Liver (tissue), 9 donors: ENCODE results near the gene KRTAP19-3. TPM values are rescaled to one million over a fixed set of nuclear protein-coding genes. Genes with fewer than 3 reads are reported as not detected.
"Not testable (repeated sequence)": the region's sequence is repeated elsewhere in the genome, so short reads cannot be mapped to it uniquely, and the experiment has no call there.

Experiments
- DNase-seq: peaks from one replicate; pipeline ENCODE4 v3.0.0-alpha.2; 2017; ENCODE audit warnings: low spot score
- H3K27ac ChIP-seq, 2 donors: one replicate each; pipeline ENCODE4 v1.7.0; 2013; ENCODE audit warnings: inconsistent platforms in 2 of 2, low read length in 2 of 2, control low read depth in 1 of 2, low read depth in 1 of 2, mild to moderate bottlenecking in 1 of 2
- H3K27me3 ChIP-seq, 4 donors: one replicate each; pipeline versions ENCODE4 v1.6.1 to v1.7.0; 2013; ENCODE audit warnings: low read length in 3 of 4, inconsistent platforms in 1 of 4, mild to moderate bottlenecking in 1 of 4, moderate library complexity in 1 of 4; ENCODE audit not compliant: control insufficient read depth in 4 of 4, insufficient read depth in 4 of 4
- H3K36me3 ChIP-seq, 4 donors: one replicate each; pipeline versions ENCODE4 v1.6.1 to v1.7.0; 2013; ENCODE audit warnings: low read length in 3 of 4, mild to moderate bottlenecking in 3 of 4, low read depth in 1 of 4, moderate library complexity in 1 of 4; ENCODE audit not compliant: control insufficient read depth in 4 of 4, insufficient read depth in 3 of 4
- H3K4me1 ChIP-seq, 4 donors: one replicate each; pipeline versions ENCODE4 v1.6.1 to v1.7.0; 2013; ENCODE audit warnings: low read length in 3 of 4, mild to moderate bottlenecking in 3 of 4, moderate library complexity in 1 of 4; ENCODE audit not compliant: control insufficient read depth in 4 of 4, insufficient read depth in 4 of 4
- H3K4me3 ChIP-seq, 3 donors: one replicate each; pipeline versions ENCODE4 v1.6.1 to v1.7.0; 2013; ENCODE audit warnings: low read length in 3 of 3, control low read depth in 1 of 3, low read depth in 1 of 3, mild to moderate bottlenecking in 1 of 3
- H3K9ac ChIP-seq, 2 donors: one replicate each; pipeline ENCODE4 v1.7.0; 2013; ENCODE audit warnings: low read length in 2 of 2, mild to moderate bottlenecking in 2 of 2, moderate library complexity in 2 of 2, control low read depth in 1 of 2, low read depth in 1 of 2
- H3K9me3 ChIP-seq, 4 donors: one replicate each; pipeline versions ENCODE4 v1.6.1 to v1.7.0; 2013; ENCODE audit warnings: low read length in 3 of 4; ENCODE audit not compliant: control insufficient read depth in 4 of 4
- ATF3 ChIP-seq: IDR thresholded peaks from 2 replicates; pipeline ENCODE4 v1.6.1; 2016; ENCODE audit warnings: antibody characterized with exemption
- CTCF ChIP-seq: fragments of 150-350 bp; IDR thresholded peaks from 2 replicates; pipeline ENCODE4 v1.5.1; 2017; ENCODE audit warnings: improper control_type of control experiment, low read depth, low read length; ENCODE audit not compliant: missing input control
- FOXA1 ChIP-seq: IDR thresholded peaks from 2 replicates; pipeline ENCODE4 v1.6.1; 2016; ENCODE audit warnings: antibody characterized with exemption
- GABPA ChIP-seq, 2 donors: IDR thresholded peaks in 1 of 2; conservative IDR thresholded peaks in 1 of 2; 2 replicates each; pipeline ENCODE4 v1.6.1; 2016; ENCODE audit warnings: antibody characterized with exemption in 2 of 2, mild to moderate bottlenecking in 1 of 2, moderate library complexity in 1 of 2
- MAX ChIP-seq: IDR thresholded peaks from 2 replicates; pipeline ENCODE4 v1.6.1; 2016; ENCODE audit warnings: antibody characterized with exemption
- RAD21 ChIP-seq, 2 donors: IDR thresholded peaks; 2 replicates each; pipeline ENCODE4 v1.6.1; 2016; ENCODE audit warnings: antibody characterized with exemption in 2 of 2, mild to moderate bottlenecking in 2 of 2
- RXRA ChIP-seq, 2 donors: IDR thresholded peaks; 2 replicates each; pipeline ENCODE4 v1.6.1; 2017 to 2018; ENCODE audit warnings: antibody characterized with exemption in 2 of 2, mild to moderate bottlenecking in 1 of 2
- YY1 ChIP-seq: IDR thresholded peaks from 2 replicates; pipeline ENCODE4 v1.6.1; 2016; ENCODE audit warnings: antibody characterized with exemption, mild to moderate bottlenecking
- ZBTB33 ChIP-seq: IDR thresholded peaks from 2 replicates; pipeline ENCODE4 v1.6.1; 2016; ENCODE audit warnings: antibody characterized with exemption
- WGBS: extraction: QIAGEN DNeasy Blood & Tissue Kit; methylation state at CpG from one replicate; pipeline ENCODE4 v1.1.7; 2013; 5-methylcytosine and 5-hydroxymethylcytosine counted together
- polyA plus RNA-seq, 2 donors: library from polyadenylated mRNA; stranded (reverse) in 1 of 2; unstranded in 1 of 2; fragments of 200-250 nt in 1 of 2; fragments of >200 nt in 1 of 2; fragmentation: Nextera tagmentation in 1 of 2; extraction: Ambion mirVana in 1 of 2; gene quantifications; one replicate each; pipeline versions ENCODE4 v1.2.1 to v1.2.3, GENCODE V29; 2013 to 2015
- total RNA-seq, 2 donors: library from RNA; depleted of rRNA; stranded (reverse); fragments of >200 nt; gene quantifications; one replicate each; pipeline ENCODE4 v1.2.3, GENCODE V29; 2014
- donor health status: healthy.
- donor health status: healthy.
- donor health status: healthy.
- donor health status: healthy.
- donor health status: healthy.

The KRTAP19-3 gene
- total and polyA plus RNA-seq, 4 donors: not detected

- DNase-seq, H3K9ac ChIP-seq, H3K27me3 ChIP-seq, H3K27ac ChIP-seq, H3K36me3 ChIP-seq, H3K9me3 ChIP-seq, H3K4me1 ChIP-seq, H3K4me3 ChIP-seq: not testable (repeated sequence)
- 22% methylated on average over 4 of the region's 4 CpGs for WGBS
- TF ChIP-seq RAD21 (IDR thresholded peaks at IDR 0.05) (peak in 1 of 2 donors; percentile 18), CTCF (peak; percentile 15)
Measured at GRCh38 chr21:30505621-30506205, 13.9 kb upstream of the KRTAP19-3 start.

GRCh38 chr21:30502041-30502440, 10.2 kb upstream of the KRTAP19-3 start, which contains the start of gene KRTAP19-5:
Gene KRTAP19-5 (minus strand): TSS chr21:30502141. CDS start chr21:30502090, 51 bp downstream.
- TF ChIP-seq RXRA (IDR thresholded peaks at IDR 0.05): no peak
- TF ChIP-seq ZBTB33: no peak
- no peak for TF ChIP-seq YY1
- TF ChIP-seq GABPA (IDR thresholded peaks at IDR 0.05 in 1 of 2, conservative IDR thresholded peaks at IDR 0.05 in 1 of 2): no peak
- TF ChIP-seq MAX: no peak
- H3K4me1 ChIP-seq: no peaks in the 10 kb centered on the region
- no peaks in the 10 kb centered on the region for H3K27me3 ChIP-seq
- WGBS: 72% methylated on average over 6 of the region's 6 CpGs
- no peak within 1 kb of the TSS for H3K27ac ChIP-seq
- H3K9me3 ChIP-seq: no peaks in the 10 kb centered on the region
- H3K9ac ChIP-seq: no peak within 1 kb of the TSS
- no peak for DNase-seq
- H3K36me3 ChIP-seq: no peaks in the 10 kb centered on the region
- no peak within 1 kb of the TSS for H3K4me3 ChIP-seq

GRCh38 chr21:30497065-30497464, 5.3 kb upstream of the KRTAP19-3 start, which contains the start of gene KRTAP19-4:
Gene KRTAP19-4 (minus strand): TSS chr21:30497165. CDS start chr21:30497110, 55 bp downstream.
- no peak within 1 kb of the TSS for H3K9ac ChIP-seq
- no peaks in the 10 kb centered on the region for H3K9me3 ChIP-seq
- no peaks in the 10 kb centered on the region for H3K36me3 ChIP-seq
- no peaks in the 10 kb centered on the region for H3K4me1 ChIP-seq
- no peaks in the 10 kb centered on the region for H3K27me3 ChIP-seq
- H3K27ac ChIP-seq: no peak within 1 kb of the TSS
- no peak within 1 kb of the TSS for H3K4me3 ChIP-seq
- WGBS: 58% methylated on average over 4 of the region's 4 CpGs
- TF ChIP-seq RAD21 (IDR thresholded peaks at IDR 0.05) (no peak), FOXA1 (no peak), ATF3 (no peak)
- DNase-seq: no peak
